SU-DHL-6 (cell line): Measurements from ENCODE around the gene MMP11.

ENCODE experiments used
- CTCF ChIP-seq: fragments of 200-600 bp; sonication (generic); IDR thresholded peaks from one replicate; pipeline ENCODE4 v1.5.1; 2017; ENCODE audit warnings: antibody characterized with exemption, mild to moderate bottlenecking, low read length, moderate library complexity; ENCODE audit not compliant: insufficient read depth, poor library complexity, severe bottlenecking
- EZH2phosphoT487 ChIP-seq: fragments of 200-600 bp; sonication (generic), shearing (Covaris generic); conservative IDR thresholded peaks from 2 replicates; pipeline ENCODE4 v1.6.1; 2018; ENCODE audit warnings: mild to moderate bottlenecking, antibody characterized with exemption, low read length, moderate library complexity, mixed read lengths

- TF ChIP-seq CTCF = no peak
- no peak for TF ChIP-seq EZH2phosphoT487
Measured at GRCh38 chr22:23743303-23743705, 29.3 kb upstream of the MMP11 start.
